ENCODE data around the gene DKK3. TPM values are rescaled to one million over a fixed set of nuclear protein-coding genes. Genes with fewer than 3 reads are reported as not detected.
A peak's percentile ranks its signal among the peaks of the same experiment; 100 is the strongest.
"Not testable (repeated sequence)": the region's sequence is repeated elsewhere in the genome, so short reads cannot be mapped to it uniquely, and the experiment has no call there.

DKK3 gene
- total RNA-seq (2014; rRNA removed; shearing (Covaris generic)): 271 and 303 TPM in 2 replicates

GRCh38 chr11:12007769-12008737 lies at the start of gene DKK3:
Gene DKK3, minus strand, starts transcription at chr11:12008626. Its CDS starts 44 bp downstream, at chr11:12008582.
- peak; percentile 72 for DNase-seq (ENCODE audit: low read depth)

DNA sequence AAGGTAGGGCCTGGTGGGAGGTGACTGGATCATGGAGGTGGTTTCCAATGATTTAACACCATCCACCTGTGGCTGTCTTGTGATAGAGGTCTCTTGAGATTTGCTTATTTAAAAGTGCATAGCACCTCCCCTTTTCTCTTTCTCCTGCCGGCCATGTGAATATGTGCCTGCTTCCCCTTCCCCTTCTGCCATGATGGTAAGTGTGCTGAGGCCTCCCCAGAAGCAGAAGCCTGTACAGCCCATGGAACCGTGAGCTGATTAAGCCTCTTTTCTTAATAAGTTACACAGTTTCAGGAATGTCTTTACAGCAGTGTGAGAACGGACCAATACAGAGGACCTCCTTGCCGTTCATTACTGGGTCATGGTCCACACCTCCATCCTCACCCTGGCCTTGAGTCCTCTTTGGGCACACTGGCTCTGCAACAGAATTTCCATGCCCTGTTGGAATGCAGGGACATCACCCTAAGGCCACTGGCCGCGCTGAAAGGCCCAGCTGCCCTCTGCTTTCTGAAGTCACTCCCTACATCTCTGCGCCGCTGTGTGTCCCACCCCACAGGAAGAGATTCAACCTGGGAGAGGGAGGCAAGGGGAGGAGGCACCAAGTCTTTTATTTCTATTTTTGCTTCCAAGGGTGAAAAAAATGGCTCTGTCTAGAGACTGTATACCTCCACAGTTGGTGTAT lies 49.0 kb upstream of the DKK3 start:
- no peak for DNase-seq (ENCODE audit: low read depth)

GRCh38 chr11:12056119-12056518 lies 47.7 kb upstream of the DKK3 start:
- DNase-seq (ENCODE audit: low read depth): peak; percentile 15

- no peak for DNase-seq (ENCODE audit: low read depth)
These were observed 45.4 kb upstream of the DKK3 start for GRCh38 chr11:12053606-12054361.

DNA sequence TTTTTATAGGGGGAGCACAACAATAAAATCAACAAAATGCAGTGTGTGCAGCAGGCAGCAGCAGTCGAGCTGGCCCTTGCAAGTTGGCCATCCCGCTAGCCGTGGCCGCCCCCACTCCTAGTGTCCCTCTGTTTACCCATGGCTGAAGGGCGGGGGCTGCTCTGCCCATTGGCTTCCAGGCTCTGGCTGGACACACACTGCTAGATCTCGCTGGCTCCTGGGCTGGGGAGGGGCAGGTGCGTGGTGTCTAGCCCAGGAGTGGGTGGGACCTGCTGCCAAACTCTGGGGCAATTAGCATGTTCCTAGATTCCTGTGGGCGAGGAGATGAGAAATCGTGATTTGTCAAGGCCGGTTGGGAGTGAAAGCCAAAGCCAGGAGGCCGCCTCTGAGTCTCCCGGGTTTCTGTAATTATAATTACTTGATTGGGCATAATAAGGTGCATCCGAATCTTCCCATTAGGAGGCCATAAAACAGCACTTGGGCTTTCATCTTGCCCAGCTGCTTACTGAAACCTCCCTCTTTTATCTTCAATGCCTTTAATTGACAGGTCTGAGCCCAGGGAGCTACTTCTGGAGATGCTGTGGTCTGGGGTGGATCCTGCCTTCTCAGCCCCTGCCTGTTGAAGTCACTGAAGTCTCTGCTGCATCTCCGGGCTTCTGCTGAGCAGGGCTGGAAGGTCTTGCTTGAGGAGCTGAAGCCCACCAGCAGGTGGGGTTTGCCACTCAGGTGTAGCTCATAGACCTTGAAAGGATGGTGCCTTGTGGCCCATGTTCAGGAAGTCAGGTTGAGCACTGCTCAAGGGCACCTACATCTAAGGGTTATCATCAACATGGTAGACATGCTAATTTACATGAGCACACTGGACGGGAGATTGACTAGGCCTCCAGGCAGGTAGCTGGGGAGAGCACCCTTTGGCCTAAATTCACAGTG lies 44.5 kb upstream of the DKK3 start:
- no peak for DNase-seq (ENCODE audit: low read depth)

DNA sequence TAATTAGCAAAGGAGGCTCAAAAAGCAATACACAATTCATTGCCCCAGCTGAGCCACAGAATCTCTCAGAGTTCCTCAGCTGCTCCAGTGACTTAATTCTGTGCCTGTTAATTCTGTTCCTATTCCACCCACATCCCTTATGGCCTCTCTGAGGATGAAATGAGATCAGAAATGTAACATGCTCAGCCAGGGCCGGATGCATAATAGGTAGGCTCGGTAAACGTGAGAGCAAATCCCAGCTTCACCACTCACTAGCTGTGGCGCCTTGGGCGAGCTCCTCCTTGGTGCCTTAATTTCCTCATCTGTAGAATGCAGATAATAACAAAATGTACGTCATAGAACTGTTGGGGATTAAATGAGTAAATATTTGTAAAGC lies 42.8 kb upstream of the DKK3 start:
- no peak for DNase-seq (ENCODE audit: low read depth)

GRCh38 chr11:12050470-12051286 lies 42.3 kb upstream of the DKK3 start:
- DNase-seq (ENCODE audit: low read depth): no peak

DNA sequence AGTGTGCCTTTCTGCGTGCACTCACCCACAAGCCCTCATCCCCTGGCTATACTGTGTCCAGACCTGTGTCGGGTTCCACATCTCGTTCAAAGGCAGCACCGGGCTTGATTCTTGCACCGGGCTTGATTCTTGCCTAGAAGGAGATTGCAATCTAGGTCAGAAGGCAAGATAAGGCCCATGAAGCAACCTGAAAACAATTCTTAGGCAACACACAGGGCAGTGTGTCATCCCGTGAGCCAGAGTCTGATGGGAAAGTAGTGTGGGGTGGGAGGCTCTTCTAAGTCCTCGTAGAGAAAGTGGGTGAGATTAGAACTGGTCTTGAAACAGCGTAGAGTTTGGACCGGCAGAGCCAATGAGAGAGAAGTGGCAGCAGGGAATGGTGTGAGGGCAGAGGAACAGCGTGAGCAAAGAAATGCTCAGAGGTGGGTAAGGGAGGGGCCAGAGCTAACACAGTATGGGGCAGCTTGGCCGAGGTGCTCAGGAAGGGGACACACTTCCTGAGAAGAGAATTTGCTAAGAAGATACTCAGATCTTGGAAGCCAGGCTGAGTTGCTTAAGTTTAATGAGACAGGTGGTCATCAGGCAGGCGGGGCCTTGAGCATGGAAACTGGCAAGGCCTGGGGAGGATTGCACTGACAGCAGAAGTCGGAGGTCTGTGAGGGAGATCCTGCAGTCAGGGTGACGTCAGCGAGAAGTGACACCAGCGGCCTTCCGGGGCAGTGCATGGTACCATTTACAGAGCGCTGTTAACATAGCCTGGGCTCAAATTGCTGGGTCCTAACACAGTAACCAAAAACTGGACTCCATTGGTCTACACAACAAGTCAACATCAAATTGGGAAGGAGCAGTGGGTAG lies 40.7 kb upstream of the DKK3 start:
- no peak for DNase-seq (ENCODE audit: low read depth)

GRCh38 chr11:12046636-12047236 lies 38.3 kb upstream of the DKK3 start:
- DNase-seq (ENCODE audit: low read depth): no peak

DNA sequence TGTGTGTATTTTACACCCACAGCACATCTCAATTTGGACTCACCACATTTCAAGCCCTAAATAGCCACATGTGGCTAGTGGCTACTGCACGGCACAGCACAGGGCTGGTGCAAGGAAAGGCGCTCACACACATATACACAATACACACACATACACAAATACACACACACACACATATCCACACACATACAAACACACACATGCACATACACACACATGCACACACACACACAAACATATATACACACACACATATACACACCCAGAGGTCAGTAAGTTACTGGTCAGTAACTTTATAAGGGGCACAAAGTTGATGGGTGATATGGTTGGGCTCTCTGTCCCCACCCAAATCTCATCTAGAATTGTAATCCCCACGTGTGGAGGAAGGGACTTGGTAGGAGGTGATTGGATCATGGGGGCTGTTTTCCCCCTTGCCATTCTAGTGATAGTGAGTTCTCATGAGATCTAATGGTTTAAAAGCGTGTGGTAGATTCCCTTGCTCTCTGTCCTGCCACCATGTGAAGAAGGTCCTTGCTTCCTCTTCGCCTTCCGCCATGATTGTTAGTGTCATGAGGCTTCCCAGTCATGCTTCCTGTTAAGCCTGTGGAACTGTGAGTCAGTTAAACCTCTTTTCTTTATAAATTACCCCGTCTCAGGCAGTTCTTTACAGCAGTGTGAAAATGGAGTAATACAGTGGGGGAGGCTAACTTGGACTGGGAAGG lies 37.6 kb upstream of the DKK3 start:
- peak; percentile 12 for DNase-seq (ENCODE audit: low read depth)

GRCh38 chr11:12044799-12045198 lies 36.4 kb upstream of the DKK3 start:
- DNase-seq (ENCODE audit: low read depth): no peak

- DNase-seq (ENCODE audit: low read depth): peak; percentile 95
These were observed 35.7 kb upstream of the DKK3 start for GRCh38 chr11:12043959-12044791.

- no peak for DNase-seq (ENCODE audit: low read depth)
These were observed 34.8 kb upstream of the DKK3 start for GRCh38 chr11:12043221-12043620.

- DNase-seq (ENCODE audit: low read depth): peak; percentile 96
These were observed 33.8 kb upstream of the DKK3 start for GRCh38 chr11:12042215-12042676.

GRCh38 chr11:12040719-12041118 lies 32.3 kb upstream of the DKK3 start:
- DNase-seq (ENCODE audit: low read depth): not testable (repeated sequence)

GRCh38 chr11:12032968-12033367 lies 24.5 kb upstream of the DKK3 start:
- DNase-seq (ENCODE audit: low read depth): no peak
